ENCODE data around the gene COL4A4.

The COL4A4 gene

GRCh38 chr2:227007148-227007547 is 156.9 kb downstream of the COL4A4 start:
- no peak overlapping the region for H3K4me3 ChIP-seq (ENCODE audit: insufficient read depth, low read length, poor library complexity, severe bottlenecking)
- H2AFZ ChIP-seq (ENCODE audit: low read depth, low read length, severe bottlenecking), result no peak overlapping the region
- H3K9me2 ChIP-seq (replicated peaks; ENCODE audit: insufficient read depth, low read length), result no peaks in the 10 kb centered on the region
- H3K27me3 ChIP-seq (ENCODE audit: low read length), result no peaks in the 10 kb centered on the region
- TF ChIP-seq CTCF (IDR thresholded peaks at IDR 0.05; ENCODE audit: insufficient read depth, low read length, poor library complexity, severe bottlenecking), result no peak
- no peak for TF ChIP-seq EZH2phosphoT487 (conservative IDR thresholded peaks at IDR 0.05; ENCODE audit: low read length)
- H4K20me1 ChIP-seq (ENCODE audit: low read depth, low read length), result no peaks in the 10 kb centered on the region
- no peaks in the 10 kb centered on the region for H3F3A ChIP-seq (ENCODE audit: insufficient read depth)
- no peaks in the 10 kb centered on the region for H3K9me3 ChIP-seq (ENCODE audit: insufficient read depth, low read length)
- H3K4me2 ChIP-seq (ENCODE audit: low read depth, low read length, poor library complexity, severe bottlenecking), result no peak overlapping the region
- H3K9ac ChIP-seq (ENCODE audit: low read length), result no peak overlapping the region
- no peaks in the 10 kb centered on the region for H3K36me3 ChIP-seq (ENCODE audit: low read length)
- no peaks in the 10 kb centered on the region for H3K79me2 ChIP-seq (ENCODE audit: insufficient read depth, low read length)
- no peak overlapping the region for H3K27ac ChIP-seq (ENCODE audit: low read depth, low read length)

- H3K36me3 ChIP-seq (ENCODE audit: low read length), result no peaks in the 10 kb centered on the region
- no peak for TF ChIP-seq EZH2phosphoT487 (conservative IDR thresholded peaks at IDR 0.05; ENCODE audit: low read length)
- no peak for TF ChIP-seq CTCF (IDR thresholded peaks at IDR 0.05; ENCODE audit: insufficient read depth, low read length, poor library complexity, severe bottlenecking)
- no peak overlapping the region for H3K9ac ChIP-seq (ENCODE audit: low read length)
- no peaks in the 10 kb centered on the region for H3K9me3 ChIP-seq (ENCODE audit: insufficient read depth, low read length)
- no peak overlapping the region for H2AFZ ChIP-seq (ENCODE audit: low read depth, low read length, severe bottlenecking)
- no peaks in the 10 kb centered on the region for H3F3A ChIP-seq (ENCODE audit: insufficient read depth)
- H3K27ac ChIP-seq (ENCODE audit: low read depth, low read length), result no peak overlapping the region
- H4K20me1 ChIP-seq (ENCODE audit: low read depth, low read length), result no peaks in the 10 kb centered on the region
- no peak overlapping the region for H3K4me3 ChIP-seq (ENCODE audit: insufficient read depth, low read length, poor library complexity, severe bottlenecking)
- H3K4me2 ChIP-seq (ENCODE audit: low read depth, low read length, poor library complexity, severe bottlenecking), result no peak overlapping the region
- no peaks in the 10 kb centered on the region for H3K27me3 ChIP-seq (ENCODE audit: low read length)
- H3K79me2 ChIP-seq (ENCODE audit: insufficient read depth, low read length), result no peaks in the 10 kb centered on the region
- no peaks in the 10 kb centered on the region for H3K9me2 ChIP-seq (replicated peaks; ENCODE audit: insufficient read depth, low read length)
Measured at GRCh38 chr2:227006189-227006897, 157.7 kb downstream of the COL4A4 start.

- Histone ChIP-seq H4K20me1 (ENCODE audit: low read depth, low read length) (no peaks in the 10 kb centered on the region), H2AFZ (ENCODE audit: low read depth, low read length, severe bottlenecking) (no peak overlapping the region), H3K9ac (ENCODE audit: low read length) (no peak overlapping the region), H3K27ac (ENCODE audit: low read depth, low read length) (no peak overlapping the region), H3K36me3 (ENCODE audit: low read length) (no peaks in the 10 kb centered on the region), H3K9me2 (replicated peaks; ENCODE audit: insufficient read depth, low read length) (no peaks in the 10 kb centered on the region), H3K4me2 (ENCODE audit: low read depth, low read length, poor library complexity, severe bottlenecking) (no peak overlapping the region), H3K9me3 (ENCODE audit: insufficient read depth, low read length) (no peaks in the 10 kb centered on the region), H3K4me3 (ENCODE audit: insufficient read depth, low read length, poor library complexity, severe bottlenecking) (no peak overlapping the region), H3F3A (ENCODE audit: insufficient read depth) (no peaks in the 10 kb centered on the region), H3K27me3 (ENCODE audit: low read length) (no peaks in the 10 kb centered on the region), H3K79me2 (ENCODE audit: insufficient read depth, low read length) (no peaks in the 10 kb centered on the region)
- TF ChIP-seq CTCF (IDR thresholded peaks at IDR 0.05; ENCODE audit: insufficient read depth, low read length, poor library complexity, severe bottlenecking) (no peak), EZH2phosphoT487 (conservative IDR thresholded peaks at IDR 0.05; ENCODE audit: low read length) (no peak)
Measured at GRCh38 chr2:227004482-227004881, 159.5 kb downstream of the COL4A4 start.

All from SU-DHL-6 (cell line).